Activated naive CD8-positive, alpha-beta T cell treated with anti-CD3 and anti-CD28 coated beads, Interleukin-2, amount 50 U/mL, for 24 hours (primary cell): Measurements from ENCODE around the gene PRKCZ.
A peak's percentile ranks its signal among the peaks of the same experiment; 100 is the strongest.

Source experiments
- ATAC-seq: fragments of 150-1000 bp; cut with Tn5 transposase; one replicate; pipeline ENCODE4 v1.10.0; 2021
- DNase-seq: peaks from one replicate; pipeline ENCODE4 v3.0.0; 2021
- H3K27ac Mint-ChIP-seq: one replicate; pipeline ENCODE4 v1.8.0; 2021; ENCODE audit warnings: mild to moderate bottlenecking, mixed read lengths
- H3K27me3 Mint-ChIP-seq: one replicate; pipeline ENCODE4 v1.8.0; 2021; ENCODE audit warnings: mixed read lengths
- H3K36me3 Mint-ChIP-seq: one replicate; pipeline ENCODE4 v1.8.0; 2021; ENCODE audit warnings: low read depth, mixed read lengths
- H3K4me1 Mint-ChIP-seq: one replicate; pipeline ENCODE4 v1.8.0; 2021; ENCODE audit warnings: mixed read lengths
- H3K4me3 Mint-ChIP-seq: one replicate; pipeline ENCODE4 v1.8.0; 2021; ENCODE audit warnings: mild to moderate bottlenecking, moderate library complexity, mixed read lengths
- H3K9me3 Mint-ChIP-seq: one replicate; pipeline ENCODE4 v1.8.0; 2021; ENCODE audit warnings: mixed read lengths

The PRKCZ gene

DNA sequence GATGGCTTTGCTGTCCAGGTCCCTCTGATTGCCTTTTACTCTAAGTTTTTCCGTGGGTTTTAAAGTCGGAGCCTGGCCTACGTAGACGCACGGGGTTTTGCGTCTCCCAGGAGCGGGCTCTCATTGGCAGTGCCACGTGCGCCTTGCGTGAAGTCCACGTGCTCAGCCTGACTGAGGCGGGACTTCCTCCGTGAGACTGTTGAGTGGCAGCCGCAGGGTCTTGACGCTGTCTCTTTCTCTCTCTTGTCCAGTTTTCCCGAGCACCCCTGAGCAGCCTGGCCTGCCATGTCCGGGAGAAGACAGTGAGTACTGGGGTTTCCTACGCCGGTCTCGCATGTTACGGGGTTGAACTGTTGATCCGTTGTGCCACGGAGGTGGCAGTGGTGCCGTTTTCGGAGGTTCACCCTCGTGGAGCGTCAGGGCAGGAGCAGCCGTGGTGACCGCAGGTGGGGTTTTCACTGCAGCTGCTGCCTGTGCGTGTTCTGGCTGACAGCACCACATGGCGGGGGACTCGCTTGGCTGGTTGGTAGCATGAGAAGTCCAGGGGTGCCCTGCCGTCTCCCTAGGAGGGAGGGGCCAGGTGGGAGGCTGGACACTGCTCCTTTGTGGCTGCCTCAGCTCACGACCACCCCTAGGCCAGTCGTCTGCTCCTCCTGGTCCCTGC is 9.2 kb downstream of the PRKCZ start:
- no peaks in the 10 kb centered on the region for H3K27me3 Mint-ChIP-seq
- ATAC-seq = no peak
- no peak overlapping the region for H3K27ac Mint-ChIP-seq
- no peak overlapping the region for H3K4me3 Mint-ChIP-seq
- H3K36me3 Mint-ChIP-seq = no peaks in the 10 kb centered on the region
- no peaks in the 10 kb centered on the region for H3K9me3 Mint-ChIP-seq
- DNase-seq = no peak
- no peaks in the 10 kb centered on the region for H3K4me1 Mint-ChIP-seq

DNA sequence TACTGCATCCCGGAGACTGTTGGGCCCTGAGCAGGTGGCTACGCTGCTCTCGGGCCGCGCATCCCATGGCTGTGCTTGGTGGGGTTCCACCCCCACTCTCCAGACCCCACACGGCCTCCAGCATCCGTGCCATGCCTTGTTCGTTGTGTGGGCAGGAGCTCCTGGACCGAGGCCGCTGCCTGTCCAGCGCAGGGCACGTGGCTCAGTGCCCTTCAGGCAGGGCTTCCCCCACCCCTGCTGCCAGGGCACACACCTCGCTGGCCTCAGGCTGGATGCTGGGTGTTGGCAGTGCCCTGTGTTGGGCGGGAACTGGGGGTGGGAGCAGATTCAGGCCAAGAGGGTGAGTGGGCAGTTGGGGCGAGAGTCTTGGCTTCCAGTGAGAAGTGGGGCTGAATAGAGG is 9.9 kb downstream of the PRKCZ start:
- peaks cover 3% of the 10 kb centered on the region for H3K9me3 Mint-ChIP-seq

DNA sequence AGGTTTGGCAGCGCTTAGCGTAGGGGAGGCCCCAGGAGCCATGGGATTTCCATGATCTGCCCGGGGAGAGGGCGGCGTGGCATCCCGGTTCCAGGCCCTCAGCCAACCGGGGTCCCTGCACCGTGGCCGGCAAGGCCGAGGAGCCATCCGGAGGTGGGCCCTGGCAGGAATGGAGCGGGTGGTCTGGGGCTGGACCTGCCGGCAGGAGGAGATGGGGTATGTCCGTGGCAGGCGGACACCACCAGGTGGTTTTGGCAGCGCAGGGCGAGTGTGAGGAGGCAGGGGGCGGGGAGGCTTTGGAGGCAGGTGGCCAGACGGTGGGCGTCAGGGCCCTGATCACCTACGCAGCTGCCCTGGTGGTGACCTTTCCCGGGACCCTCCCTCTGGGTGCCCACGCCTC is 10.3 kb downstream of the PRKCZ start:
- DNase-seq = no peak
- ATAC-seq = no peak
- H3K36me3 Mint-ChIP-seq = peaks cover 5% of the 10 kb centered on the region
- peaks cover 4% of the 10 kb centered on the region for H3K9me3 Mint-ChIP-seq
- H3K4me3 Mint-ChIP-seq = no peak overlapping the region
- H3K4me1 Mint-ChIP-seq = no peaks in the 10 kb centered on the region
- H3K27me3 Mint-ChIP-seq = no peaks in the 10 kb centered on the region
- no peak overlapping the region for H3K27ac Mint-ChIP-seq

More for the DNA sequence above, 9.9 kb downstream of the PRKCZ start:
- H3K4me1 Mint-ChIP-seq = no peaks in the 10 kb centered on the region
- no peak for ATAC-seq
- no peaks in the 10 kb centered on the region for H3K27me3 Mint-ChIP-seq
- no peak overlapping the region for H3K27ac Mint-ChIP-seq
- no peak overlapping the region for H3K4me3 Mint-ChIP-seq
- H3K36me3 Mint-ChIP-seq = peaks cover 5% of the 10 kb centered on the region
- DNase-seq = no peak

DNA sequence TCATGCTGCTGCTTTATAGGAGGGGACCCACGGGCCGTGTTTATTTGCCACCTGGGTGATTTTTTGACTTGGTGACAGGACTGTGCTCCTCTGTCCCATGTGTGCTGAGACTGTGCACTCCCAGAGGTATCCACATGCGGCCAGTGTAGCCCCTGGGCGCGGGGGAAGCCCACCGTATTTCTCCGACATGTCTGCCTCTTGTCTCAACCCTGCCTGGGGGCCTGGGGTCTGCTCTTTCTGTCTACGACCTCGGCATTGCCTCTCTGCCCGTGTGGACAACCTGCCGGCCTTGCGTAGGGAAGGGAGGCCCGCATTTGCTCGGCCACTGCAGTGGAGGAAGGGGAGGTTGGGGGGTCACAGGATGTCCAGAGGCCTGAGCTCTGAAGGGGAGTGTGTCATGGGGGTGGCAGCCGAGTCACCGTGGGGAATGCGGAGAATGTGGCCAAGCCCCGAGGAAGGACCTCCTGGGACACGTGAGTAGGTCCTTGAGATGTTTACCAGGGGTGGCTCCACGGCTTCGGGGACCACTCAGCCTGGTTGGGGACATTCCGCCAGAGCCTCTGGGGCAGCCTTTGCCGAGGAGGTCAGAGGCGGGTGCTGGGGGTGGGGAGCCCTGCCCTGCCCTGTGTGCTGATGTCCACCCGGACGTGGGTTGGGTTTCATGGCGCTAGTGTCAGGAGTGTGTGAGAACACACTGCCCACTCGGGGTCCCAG is 11.0 kb downstream of the PRKCZ start:
- peaks cover 9% of the 10 kb centered on the region for H3K9me3 Mint-ChIP-seq
- ATAC-seq = no peak
- no peaks in the 10 kb centered on the region for H3K27me3 Mint-ChIP-seq
- peaks cover 10% of the 10 kb centered on the region for H3K36me3 Mint-ChIP-seq
- H3K4me1 Mint-ChIP-seq = no peaks in the 10 kb centered on the region
- H3K4me3 Mint-ChIP-seq = no peak overlapping the region
- DNase-seq = no peak
- H3K27ac Mint-ChIP-seq = no peak overlapping the region

DNA sequence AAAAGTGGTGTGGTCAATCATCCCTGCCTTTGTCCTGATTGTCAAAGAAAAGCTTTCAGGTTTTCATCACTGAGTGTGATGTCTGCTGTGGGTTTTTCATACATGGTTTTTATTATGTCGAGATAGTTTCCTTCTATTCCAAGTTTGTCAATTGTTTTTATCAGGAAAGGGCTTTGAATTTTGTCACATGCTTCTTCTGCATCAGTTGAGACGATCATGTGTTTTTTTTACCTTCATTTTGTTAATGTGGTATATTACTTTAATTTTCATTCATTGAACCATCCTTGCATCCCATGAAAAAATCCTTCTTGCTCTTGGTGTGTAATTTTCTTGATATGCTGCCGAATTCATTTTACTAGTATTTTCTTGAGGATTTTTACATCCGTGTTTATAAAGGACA is 15.5 kb downstream of the PRKCZ start:
- Mint-ChIP-seq H3K36me3 (peaks cover 12% of the 10 kb centered on the region), H3K9me3 (peaks cover 9% of the 10 kb centered on the region), H3K4me1 (no peaks in the 10 kb centered on the region), H3K27ac (no peak overlapping the region), H3K4me3 (no peak overlapping the region), H3K27me3 (no peaks in the 10 kb centered on the region)
- no peak for DNase-seq
- ATAC-seq = no peak

DNA sequence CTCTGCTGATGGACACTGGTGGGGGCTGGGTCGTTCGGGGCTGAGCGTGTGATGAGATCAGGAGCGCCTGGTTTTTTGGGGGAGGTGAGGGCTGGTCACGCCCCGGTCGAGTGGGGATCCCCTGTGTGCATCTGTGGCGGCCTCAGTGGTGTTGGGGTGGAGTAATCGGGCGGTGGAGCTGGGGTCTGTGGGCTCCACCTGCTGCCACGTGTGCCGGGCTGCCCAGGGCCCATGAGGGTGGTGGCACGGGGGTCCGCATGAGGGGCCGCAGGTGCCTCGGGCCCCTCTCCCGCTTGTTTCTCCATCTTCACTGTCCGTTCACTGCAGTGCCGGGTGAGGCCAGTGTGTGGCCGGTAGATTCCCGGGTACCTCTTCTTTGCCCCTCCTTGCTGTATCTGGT is 17.2 kb downstream of the PRKCZ start:
- Mint-ChIP-seq H3K27ac (no peak overlapping the region), H3K27me3 (no peaks in the 10 kb centered on the region), H3K4me3 (no peak overlapping the region), H3K4me1 (peaks cover 6% of the 10 kb centered on the region), H3K9me3 (peaks cover 9% of the 10 kb centered on the region), H3K36me3 (peaks cover 12% of the 10 kb centered on the region)
- ATAC-seq (no peak), DNase-seq (no peak)

DNA sequence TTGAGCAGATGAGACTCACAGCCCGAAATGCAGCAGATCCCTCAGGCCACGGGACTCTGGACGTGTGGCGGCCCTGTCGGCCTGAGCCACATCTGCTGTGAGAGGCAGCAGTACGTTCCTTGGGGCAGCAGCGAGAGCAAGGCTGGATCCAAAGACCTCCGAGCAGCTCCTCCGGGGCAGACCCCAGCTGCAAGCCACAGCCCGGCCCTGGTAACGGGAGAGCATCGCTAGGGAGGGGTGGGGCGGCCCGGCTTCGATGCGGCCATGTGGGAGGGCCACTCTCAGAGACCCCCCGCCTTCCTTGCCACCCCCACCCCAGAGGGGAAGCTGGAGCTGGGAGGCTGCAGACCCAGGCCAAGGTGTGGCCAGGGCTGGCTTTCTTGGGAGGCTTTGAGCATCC is 17.8 kb downstream of the PRKCZ start:
- ATAC-seq = no peak
- H3K27ac Mint-ChIP-seq = no peak overlapping the region
- no peaks in the 10 kb centered on the region for H3K27me3 Mint-ChIP-seq
- peaks cover 10% of the 10 kb centered on the region for H3K4me1 Mint-ChIP-seq
- H3K36me3 Mint-ChIP-seq = peaks cover 12% of the 10 kb centered on the region
- H3K4me3 Mint-ChIP-seq = no peak overlapping the region
- peaks cover 9% of the 10 kb centered on the region for H3K9me3 Mint-ChIP-seq
- no peak for DNase-seq

DNA sequence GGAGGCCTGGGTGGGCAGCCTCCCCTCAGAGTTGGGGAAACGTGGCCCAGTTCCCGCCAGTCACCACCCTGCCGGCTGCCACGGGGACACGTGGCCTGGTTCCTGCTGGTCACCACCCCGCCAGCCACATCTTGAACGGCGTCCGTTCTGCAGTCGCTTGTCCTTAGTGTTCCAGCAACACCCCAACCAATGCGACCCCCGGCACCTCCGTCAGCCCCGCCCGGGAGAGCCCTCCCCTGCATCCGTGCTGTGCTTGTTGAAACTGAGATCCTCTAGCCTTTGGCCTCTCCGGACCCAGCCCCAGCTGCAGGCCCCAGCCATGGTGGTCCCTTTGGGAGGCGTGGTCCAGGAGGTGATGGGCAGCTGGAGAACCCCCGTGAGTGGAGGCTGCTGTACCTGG is 18.7 kb downstream of the PRKCZ start:
- Mint-ChIP-seq H3K27ac (no peak overlapping the region), H3K9me3 (peaks cover 9% of the 10 kb centered on the region)
- ATAC-seq = no peak

DNA sequence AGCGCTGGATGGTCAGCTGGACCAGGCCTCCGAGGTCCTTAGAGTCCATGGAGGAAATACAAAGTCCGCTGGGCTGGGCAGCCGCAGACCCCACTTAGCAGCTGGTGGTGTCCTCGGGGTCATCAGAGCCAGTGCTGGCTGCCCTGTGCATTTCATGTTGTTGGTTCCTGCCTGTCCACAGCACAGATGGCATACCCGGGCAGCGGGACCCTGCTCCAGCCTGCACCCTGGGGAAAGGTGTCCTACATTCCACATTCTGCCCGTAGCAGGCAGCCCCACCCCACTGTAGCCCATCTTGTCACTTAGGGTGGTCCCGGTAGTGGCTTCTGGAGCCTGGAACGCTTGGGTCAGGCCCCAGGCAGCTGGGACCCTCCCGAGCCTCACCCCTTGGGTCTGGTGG is 19.8 kb downstream of the PRKCZ start:
- Mint-ChIP-seq H3K4me1 (peaks cover 10% of the 10 kb centered on the region), H3K27ac (no peak overlapping the region), H3K36me3 (peaks cover 8% of the 10 kb centered on the region), H3K27me3 (no peaks in the 10 kb centered on the region), H3K9me3 (peaks cover 6% of the 10 kb centered on the region), H3K4me3 (no peak overlapping the region)
- DNase-seq = no peak
- ATAC-seq = no peak

More for the DNA sequence above, 18.7 kb downstream of the PRKCZ start:
- Mint-ChIP-seq H3K27me3 (no peaks in the 10 kb centered on the region), H3K36me3 (peaks cover 12% of the 10 kb centered on the region), H3K4me1 (peaks cover 10% of the 10 kb centered on the region), H3K4me3 (no peak overlapping the region)
- no peak for DNase-seq

DNA sequence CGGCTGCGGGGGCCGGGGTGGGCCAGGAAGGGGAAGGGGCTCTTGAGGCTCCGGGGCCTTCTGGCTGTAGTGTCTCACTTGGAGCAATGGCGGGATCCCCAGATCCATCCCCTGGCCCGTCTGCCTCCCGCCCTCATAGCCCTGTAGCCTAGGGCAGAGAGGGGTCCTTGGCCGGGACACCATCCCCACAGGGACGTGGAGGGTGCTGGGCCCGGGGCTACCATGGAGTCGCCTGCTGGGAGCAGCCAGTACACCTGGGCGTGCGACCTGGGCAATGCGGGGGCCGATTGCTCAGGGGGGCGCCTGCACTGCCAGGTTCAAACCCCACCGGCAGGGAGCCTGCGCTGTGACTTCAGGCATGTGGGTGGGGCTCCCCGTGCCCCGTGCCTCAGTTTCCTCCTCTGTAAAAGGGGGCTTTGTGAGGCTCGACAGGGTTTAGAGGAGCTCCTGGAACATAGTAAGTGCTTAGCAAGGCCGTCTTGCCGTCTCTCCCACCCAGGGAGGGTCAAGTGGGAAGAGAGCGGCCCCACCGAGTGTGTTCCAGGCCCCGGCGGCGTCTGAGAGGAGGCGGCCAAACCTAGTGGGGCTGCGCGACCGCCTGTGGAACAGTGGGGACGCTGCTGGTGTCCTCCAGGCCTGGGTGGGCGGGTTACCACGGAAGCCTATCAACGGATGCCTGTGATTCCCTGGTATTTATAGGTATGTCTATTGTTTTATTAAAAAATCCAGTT is 20.8 kb downstream of the PRKCZ start:
- DNase-seq (no peak), ATAC-seq (no peak)
- H3K27me3 Mint-ChIP-seq = no peaks in the 10 kb centered on the region
- peaks cover under 1% of the 10 kb centered on the region for H3K9me3 Mint-ChIP-seq
- no peak overlapping the region for H3K27ac Mint-ChIP-seq
- H3K4me3 Mint-ChIP-seq = no peak overlapping the region
- peaks cover 10% of the 10 kb centered on the region for H3K4me1 Mint-ChIP-seq
- peaks cover 5% of the 10 kb centered on the region for H3K36me3 Mint-ChIP-seq

DNA sequence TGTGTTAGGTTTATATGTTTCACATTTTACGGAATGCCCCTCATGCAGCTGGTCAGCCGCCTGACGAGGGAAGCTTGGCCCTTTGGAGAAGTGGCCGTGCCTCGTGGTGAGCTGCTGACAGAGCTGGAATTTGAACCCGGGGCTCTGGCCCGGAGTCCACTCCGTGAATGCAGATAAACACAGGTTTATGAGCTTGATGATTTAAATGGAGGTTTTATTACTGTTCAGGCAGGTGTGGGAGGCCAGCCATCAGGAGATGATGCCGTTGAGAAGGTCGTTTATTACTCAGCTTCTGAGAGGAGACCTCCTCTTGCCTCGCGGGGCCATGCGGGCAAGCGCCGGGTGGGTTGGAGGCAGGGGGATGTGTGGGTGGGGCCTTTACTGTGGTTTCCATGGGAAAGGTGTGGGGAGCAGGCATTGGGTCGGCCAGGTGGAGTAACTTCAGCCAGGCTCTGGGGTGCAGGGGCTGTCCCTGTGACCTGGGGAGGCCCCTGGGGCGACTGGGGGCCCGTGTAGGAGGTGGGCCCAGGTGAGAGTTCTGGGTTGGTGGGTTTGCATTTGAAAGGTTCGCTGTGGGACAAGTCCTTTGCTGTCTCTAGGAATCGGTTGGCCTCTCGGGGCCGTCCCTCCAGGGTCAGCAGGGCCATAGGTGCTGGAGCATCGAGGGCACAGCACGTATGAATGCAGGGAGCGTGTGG is 22.0 kb downstream of the PRKCZ start:
- Mint-ChIP-seq H3K36me3 (peaks cover 10% of the 10 kb centered on the region), H3K27ac (peak overlapping the region; percentile 62), H3K9me3 (peaks cover 6% of the 10 kb centered on the region), H3K4me3 (no peak overlapping the region), H3K4me1 (peaks cover 10% of the 10 kb centered on the region), H3K27me3 (no peaks in the 10 kb centered on the region)
- ATAC-seq (peak; percentile 74), DNase-seq (peak; percentile 49)

DNA sequence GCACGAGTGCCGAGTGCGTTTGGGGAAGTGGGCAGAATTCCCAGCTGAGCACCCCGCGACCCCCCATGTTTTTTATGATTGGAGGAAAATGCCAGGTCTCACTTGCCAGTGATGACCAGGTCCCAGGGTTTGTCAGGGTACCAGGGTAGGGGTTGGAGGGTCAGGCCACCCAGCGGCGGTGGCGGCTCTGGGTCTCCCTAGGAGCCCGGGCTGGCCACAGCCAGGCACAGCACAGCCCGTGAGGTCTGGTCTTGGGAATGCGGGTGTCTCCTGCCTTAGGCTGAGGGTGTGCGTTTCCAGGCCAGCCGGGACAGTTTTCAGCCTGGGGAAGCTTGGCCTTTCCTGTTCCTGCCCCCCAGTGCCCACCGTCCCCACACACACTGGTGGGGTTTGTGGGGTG is 22.7 kb downstream of the PRKCZ start:
- H3K27me3 Mint-ChIP-seq = no peaks in the 10 kb centered on the region
- H3K27ac Mint-ChIP-seq = no peak overlapping the region

DNA sequence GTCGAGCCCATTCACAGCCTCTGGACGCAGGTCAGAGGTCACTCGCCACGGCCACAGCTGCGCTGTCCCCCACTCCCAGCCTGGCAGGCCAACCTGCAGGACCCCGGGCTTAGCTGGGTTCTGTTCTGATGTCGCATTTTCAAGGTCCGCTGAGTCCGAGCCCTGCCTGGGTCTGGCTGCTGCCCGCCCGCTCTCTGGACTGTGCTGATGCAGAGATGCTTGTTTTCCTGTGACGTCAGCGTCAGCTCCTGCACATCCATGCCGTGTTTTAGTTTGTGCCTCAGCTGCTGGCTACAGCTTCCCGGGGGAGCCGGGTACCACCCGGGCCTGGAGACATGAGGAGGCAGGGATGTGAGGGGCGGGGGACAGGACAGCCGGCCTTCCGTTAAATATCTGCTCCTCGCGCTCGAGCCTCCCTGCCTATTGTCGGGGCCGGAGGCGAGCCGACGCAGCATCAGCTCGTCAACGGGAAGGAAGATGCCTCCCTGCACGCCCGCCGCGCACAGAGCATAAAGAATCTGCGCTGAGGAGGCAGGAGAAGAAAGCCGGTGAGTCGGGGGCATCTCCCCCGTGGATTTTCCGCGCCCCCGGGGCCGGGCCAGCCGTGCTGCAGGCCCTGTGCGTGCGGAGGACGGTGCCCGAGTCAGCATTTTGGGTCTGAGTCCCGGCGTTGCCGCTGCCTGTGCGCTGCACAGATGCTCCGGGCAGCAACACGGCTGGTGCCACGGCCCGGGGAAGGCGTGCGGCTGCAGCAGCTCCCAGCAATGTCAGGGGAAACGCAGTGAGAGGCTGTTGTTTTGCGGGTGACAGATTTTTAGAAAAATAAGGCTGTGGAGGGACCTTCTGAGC is 23.4 kb downstream of the PRKCZ start:
- Mint-ChIP-seq H3K4me3 (no peak overlapping the region), H3K27me3 (no peaks in the 10 kb centered on the region)
- no peak for ATAC-seq

More for the DNA sequence above, 22.7 kb downstream of the PRKCZ start:
- H3K9me3 Mint-ChIP-seq = peaks cover 12% of the 10 kb centered on the region
- H3K4me1 Mint-ChIP-seq = peaks cover 10% of the 10 kb centered on the region
- ATAC-seq (no peak), DNase-seq (no peak)
- peaks cover 15% of the 10 kb centered on the region for H3K36me3 Mint-ChIP-seq
- no peak overlapping the region for H3K4me3 Mint-ChIP-seq

DNA sequence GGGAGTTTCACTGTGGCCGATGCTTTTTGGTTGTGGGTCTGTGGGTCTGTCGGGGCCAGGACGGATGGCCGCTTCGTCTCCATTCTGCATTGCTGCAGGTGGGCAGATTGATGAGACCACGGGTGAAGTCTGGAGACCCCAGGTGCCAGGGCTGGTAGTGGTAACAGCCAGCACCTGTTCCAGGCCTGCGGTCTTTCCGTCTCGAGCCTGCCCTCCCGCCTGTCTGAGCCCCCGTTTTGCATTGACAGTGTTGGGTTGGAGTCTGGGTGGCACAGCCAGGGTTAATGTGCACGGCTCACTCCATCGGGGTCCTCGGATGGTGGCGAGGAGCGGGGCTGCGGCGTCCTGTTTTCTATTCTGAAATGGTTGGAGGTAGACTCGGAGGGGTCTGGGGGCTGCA is 24.2 kb downstream of the PRKCZ start:
- ATAC-seq (no peak), DNase-seq (no peak)
- Mint-ChIP-seq H3K4me1 (peaks cover 10% of the 10 kb centered on the region), H3K27me3 (no peaks in the 10 kb centered on the region), H3K36me3 (peaks cover 25% of the 10 kb centered on the region), H3K9me3 (peaks cover 21% of the 10 kb centered on the region), H3K27ac (no peak overlapping the region), H3K4me3 (no peak overlapping the region)

More for the DNA sequence above, 23.4 kb downstream of the PRKCZ start:
- peaks cover 20% of the 10 kb centered on the region for H3K9me3 Mint-ChIP-seq
- no peak overlapping the region for H3K27ac Mint-ChIP-seq
- peaks cover 22% of the 10 kb centered on the region for H3K36me3 Mint-ChIP-seq
- no peak for DNase-seq
- peaks cover 10% of the 10 kb centered on the region for H3K4me1 Mint-ChIP-seq
